GM12878 (cell line): ENCODE results near the gene UNK. TPM values are rescaled to one million over a fixed set of nuclear protein-coding genes. Genes with fewer than 3 reads are reported as not detected.

Experiments used
- CEBPB ChIP-seq, 2 experiments: fragments of 150-350 bp in 1 of 2; IDR thresholded peaks; 2 replicates each; pipeline ENCODE4 v1.6.1; 2012 to 2014; ENCODE audit warnings: low read depth in 2 of 2, low read length in 2 of 2, borderline replicate concordance in 1 of 2, inconsistent platforms in 1 of 2
- FOS ChIP-seq: IDR thresholded peaks from 3 replicates; pipeline ENCODE4 v1.6.1; 2011; ENCODE audit warnings: borderline replicate concordance; ENCODE audit not compliant: insufficient read length; ENCODE audit errors: extremely low read depth
- GATAD2B ChIP-seq: fragments of 450-650 bp; conservative IDR thresholded peaks from 2 replicates; pipeline ENCODE4 v1.6.1; 2017; ENCODE audit warnings: low read depth, mild to moderate bottlenecking, moderate library complexity
- IKZF2 ChIP-seq, 2 experiments: fragments of 450-650 bp; IDR thresholded peaks; 2 replicates each; pipeline ENCODE4 v1.6.1; 2017; ENCODE audit warnings: mild to moderate bottlenecking in 2 of 2, moderate library complexity in 2 of 2
- MTA3 ChIP-seq: IDR thresholded peaks from 2 replicates; pipeline ENCODE4 v1.6.1; 2012; ENCODE audit warnings: low read length, inconsistent platforms, borderline replicate concordance
- MXI1 ChIP-seq: fragments of 150-350 bp; IDR thresholded peaks from 2 replicates; pipeline ENCODE4 v1.6.1; 2011; ENCODE audit warnings: low read depth, mild to moderate bottlenecking, inconsistent platforms, low read length, improper control_type of control experiment
- NFYA ChIP-seq: IDR thresholded peaks from 2 replicates; pipeline ENCODE4 v1.6.1; 2011; ENCODE audit warnings: low read depth, mild to moderate bottlenecking, low read length, improper control_type of control experiment, borderline replicate concordance
- NR2F1 ChIP-seq: fragments of 450-650 bp; conservative IDR thresholded peaks from 2 replicates; pipeline ENCODE4 v1.6.1; 2017; ENCODE audit warnings: mild to moderate bottlenecking
- POLR2AphosphoS5 ChIP-seq: IDR thresholded peaks from 2 replicates; pipeline ENCODE4 v1.6.1; 2011; ENCODE audit warnings: mild to moderate bottlenecking, low read length, inconsistent platforms
- RFX5 ChIP-seq: IDR thresholded peaks from 2 replicates; pipeline ENCODE4 v1.6.1; 2011; ENCODE audit warnings: low read depth, low read length, improper control_type of control experiment
- SIN3A ChIP-seq: IDR thresholded peaks from 2 replicates; pipeline ENCODE4 v1.6.1; 2012; ENCODE audit warnings: low read depth, low read length, improper control_type of control experiment
- SIX5 ChIP-seq: IDR thresholded peaks from 2 replicates; pipeline ENCODE4 v1.6.1; 2011; ENCODE audit warnings: mild to moderate bottlenecking, low read depth, low read length, moderate library complexity; ENCODE audit not compliant: severe bottlenecking
- SMC3 ChIP-seq: IDR thresholded peaks from 2 replicates; pipeline ENCODE4 v1.6.1; 2011; ENCODE audit warnings: low read length, improper control_type of control experiment, borderline replicate concordance
- TCF3 ChIP-seq: IDR thresholded peaks from 2 replicates; pipeline ENCODE4 v1.6.1; 2012; ENCODE audit warnings: low read depth, mild to moderate bottlenecking, low read length, borderline replicate concordance; ENCODE audit not compliant: insufficient read depth
- polyA plus RNA-seq, 11 experiments: library from polyadenylated mRNA; depleted of rRNA in 4 of 11; unstranded in 6 of 11; stranded (reverse) in 5 of 11; fragments of >200 nt; fragmentation: Nextera tagmentation in 4 of 11; fragmentation: Illumina TruSeq in 1 of 11; extraction: Ambion mirVana in 4 of 11; extraction: Trizol in 1 of 11; gene quantifications; 1 replicate in 1 of 11; 2 replicates in 10 of 11; pipeline versions ENCODE4 v1.2.1 to v1.2.3, GENCODE V29; 2011 to 2016; ENCODE audit warnings: inconsistent platforms in 2 of 11, missing spikeins in 2 of 11, low read depth in 1 of 11
- total RNA-seq, 4 experiments: library from RNA; depleted of rRNA in 3 of 4; stranded (reverse); fragments of >200 nt in 3 of 4; fragmentation: Illumina TruSeq in 1 of 4; extraction: Trizol in 1 of 4; gene quantifications; 2 replicates each; pipeline versions ENCODE4 v1.2.1 to v1.2.3, GENCODE V29; 2013 to 2021
- TF ChIP-seq, protein P1 (sequence below): fragments of 450-650 bp; conservative IDR thresholded peaks from 2 replicates; pipeline ENCODE4 v1.6.1; 2017; ENCODE audit warnings: mild to moderate bottlenecking, moderate library complexity
- TF ChIP-seq, protein P2 (sequence below): fragments of 450-650 bp; IDR thresholded peaks from 2 replicates; pipeline ENCODE4 v1.6.1; 2014; ENCODE audit warnings: mild to moderate bottlenecking
- TF ChIP-seq, protein P3 (sequence below): fragments of 150-350 bp; IDR thresholded peaks from 2 replicates; pipeline ENCODE4 v1.6.1; 2014; ENCODE audit warnings: mild to moderate bottlenecking, low read depth, low read length
- TF ChIP-seq, protein P4 (sequence below): fragments of 450-650 bp; IDR thresholded peaks from 2 replicates; pipeline ENCODE4 v1.6.1; 2017; ENCODE audit warnings: mild to moderate bottlenecking

Gene UNK
- total and polyA plus RNA-seq, 10 of the 15 experiments (the other 5 are each of a cell fraction or from before 2014, with no cell fraction given) = 8.9 to 34.5 (median 27.3) TPM

DNA sequence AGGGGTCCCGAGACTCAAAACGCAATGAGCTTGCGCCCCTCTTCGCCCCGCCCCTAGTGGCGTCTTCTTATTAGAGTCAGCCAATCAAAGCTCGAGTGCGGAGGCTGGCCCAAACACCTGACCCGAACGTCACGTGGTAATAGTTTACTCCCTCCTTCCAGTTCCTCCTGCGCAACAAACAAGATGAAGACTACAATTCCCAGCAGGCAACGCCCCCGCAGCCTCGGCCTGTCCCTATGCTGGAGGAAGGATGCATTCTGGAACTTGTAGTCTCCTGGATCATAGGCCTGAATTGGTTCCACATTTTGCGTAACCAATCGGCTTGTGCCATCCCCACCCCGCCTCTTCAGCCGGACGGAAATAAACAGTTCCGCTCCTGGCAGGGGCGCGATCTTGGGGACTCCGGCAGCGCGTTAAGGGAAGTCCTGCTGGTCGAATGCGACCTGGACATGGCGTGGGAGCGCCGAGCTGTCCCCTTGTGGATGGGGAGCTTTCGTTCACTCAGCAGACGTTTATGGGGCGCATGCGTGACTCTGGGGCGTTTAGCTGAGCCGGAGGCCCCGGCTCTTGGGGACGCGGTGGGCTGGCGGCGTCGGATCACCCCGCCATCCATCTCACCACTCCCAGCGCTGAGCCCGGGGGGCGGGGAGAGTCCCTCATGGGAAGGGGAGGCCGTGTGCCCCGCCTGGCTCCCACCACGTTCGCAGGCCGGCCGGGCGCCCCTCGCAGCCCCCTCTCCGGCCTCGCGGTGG is 70.9 kb downstream of the UNK start, which contains the start of gene WBP2 (continued):
- TF ChIP-seq, protein P1, sequence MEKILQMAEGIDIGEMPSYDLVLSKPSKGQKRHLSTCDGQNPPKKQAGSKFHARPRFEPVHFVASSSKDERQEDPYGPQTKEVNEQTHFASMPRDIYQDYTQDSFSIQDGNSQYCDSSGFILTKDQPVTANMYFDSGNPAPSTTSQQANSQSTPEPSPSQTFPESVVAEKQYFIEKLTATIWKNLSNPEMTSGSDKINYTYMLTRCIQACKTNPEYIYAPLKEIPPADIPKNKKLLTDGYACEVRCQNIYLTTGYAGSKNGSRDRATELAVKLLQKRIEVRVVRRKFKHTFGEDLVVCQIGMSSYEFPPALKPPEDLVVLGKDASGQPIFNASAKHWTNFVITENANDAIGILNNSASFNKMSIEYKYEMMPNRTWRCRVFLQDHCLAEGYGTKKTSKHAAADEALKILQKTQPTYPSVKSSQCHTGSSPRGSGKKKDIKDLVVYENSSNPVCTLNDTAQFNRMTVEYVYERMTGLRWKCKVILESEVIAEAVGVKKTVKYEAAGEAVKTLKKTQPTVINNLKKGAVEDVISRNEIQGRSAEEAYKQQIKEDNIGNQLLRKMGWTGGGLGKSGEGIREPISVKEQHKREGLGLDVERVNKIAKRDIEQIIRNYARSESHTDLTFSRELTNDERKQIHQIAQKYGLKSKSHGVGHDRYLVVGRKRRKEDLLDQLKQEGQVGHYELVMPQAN = peak; percentile 88
- TF ChIP-seq MTA3 (no peak), SIX5 (peak; percentile 99), TCF3 (peak; percentile 43; the same call in 1 of the 2 replicates), POLR2AphosphoS5 (peak; percentile 97), FOS (peak; percentile 29), GATAD2B (peak; percentile 89), SMC3 (peak; percentile 30; the same call in 1 of the 2 replicates), CEBPB (IDR thresholded peaks at IDR 0.05; ENCODE audit: borderline replicate concordance in 1 of 2, low read depth in 2 of 2, low read length in 2 of 2) (no peak), SIN3A (peak; percentile 76; the same call in 1 of the 2 replicates), NR2F1 (peak; percentile 64), IKZF2 (IDR thresholded peaks at IDR 0.05) (no peak), MXI1 (peak; percentile 87), RFX5 (0 out of 2 replicates have a peak, but pooled peaks have one; percentile 5), NFYA (no peak)
- TF ChIP-seq, protein P2, sequence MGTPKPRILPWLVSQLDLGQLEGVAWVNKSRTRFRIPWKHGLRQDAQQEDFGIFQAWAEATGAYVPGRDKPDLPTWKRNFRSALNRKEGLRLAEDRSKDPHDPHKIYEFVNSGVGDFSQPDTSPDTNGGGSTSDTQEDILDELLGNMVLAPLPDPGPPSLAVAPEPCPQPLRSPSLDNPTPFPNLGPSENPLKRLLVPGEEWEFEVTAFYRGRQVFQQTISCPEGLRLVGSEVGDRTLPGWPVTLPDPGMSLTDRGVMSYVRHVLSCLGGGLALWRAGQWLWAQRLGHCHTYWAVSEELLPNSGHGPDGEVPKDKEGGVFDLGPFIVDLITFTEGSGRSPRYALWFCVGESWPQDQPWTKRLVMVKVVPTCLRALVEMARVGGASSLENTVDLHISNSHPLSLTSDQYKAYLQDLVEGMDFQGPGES = peak; percentile 62; the same call in 1 of the 2 replicates
- TF ChIP-seq, protein P3, sequence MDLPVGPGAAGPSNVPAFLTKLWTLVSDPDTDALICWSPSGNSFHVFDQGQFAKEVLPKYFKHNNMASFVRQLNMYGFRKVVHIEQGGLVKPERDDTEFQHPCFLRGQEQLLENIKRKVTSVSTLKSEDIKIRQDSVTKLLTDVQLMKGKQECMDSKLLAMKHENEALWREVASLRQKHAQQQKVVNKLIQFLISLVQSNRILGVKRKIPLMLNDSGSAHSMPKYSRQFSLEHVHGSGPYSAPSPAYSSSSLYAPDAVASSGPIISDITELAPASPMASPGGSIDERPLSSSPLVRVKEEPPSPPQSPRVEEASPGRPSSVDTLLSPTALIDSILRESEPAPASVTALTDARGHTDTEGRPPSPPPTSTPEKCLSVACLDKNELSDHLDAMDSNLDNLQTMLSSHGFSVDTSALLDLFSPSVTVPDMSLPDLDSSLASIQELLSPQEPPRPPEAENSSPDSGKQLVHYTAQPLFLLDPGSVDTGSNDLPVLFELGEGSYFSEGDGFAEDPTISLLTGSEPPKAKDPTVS = no peak
- TF ChIP-seq, protein P4, sequence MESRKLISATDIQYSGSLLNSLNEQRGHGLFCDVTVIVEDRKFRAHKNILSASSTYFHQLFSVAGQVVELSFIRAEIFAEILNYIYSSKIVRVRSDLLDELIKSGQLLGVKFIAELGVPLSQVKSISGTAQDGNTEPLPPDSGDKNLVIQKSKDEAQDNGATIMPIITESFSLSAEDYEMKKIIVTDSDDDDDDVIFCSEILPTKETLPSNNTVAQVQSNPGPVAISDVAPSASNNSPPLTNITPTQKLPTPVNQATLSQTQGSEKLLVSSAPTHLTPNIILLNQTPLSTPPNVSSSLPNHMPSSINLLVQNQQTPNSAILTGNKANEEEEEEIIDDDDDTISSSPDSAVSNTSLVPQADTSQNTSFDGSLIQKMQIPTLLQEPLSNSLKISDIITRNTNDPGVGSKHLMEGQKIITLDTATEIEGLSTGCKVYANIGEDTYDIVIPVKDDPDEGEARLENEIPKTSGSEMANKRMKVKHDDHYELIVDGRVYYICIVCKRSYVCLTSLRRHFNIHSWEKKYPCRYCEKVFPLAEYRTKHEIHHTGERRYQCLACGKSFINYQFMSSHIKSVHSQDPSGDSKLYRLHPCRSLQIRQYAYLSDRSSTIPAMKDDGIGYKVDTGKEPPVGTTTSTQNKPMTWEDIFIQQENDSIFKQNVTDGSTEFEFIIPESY = peak; percentile 33; the same call in 1 of the 2 replicates
